ENCODE data around the gene RFX2.
"Not testable (repeated sequence)": the region's sequence is repeated elsewhere in the genome, so short reads cannot be mapped to it uniquely, and the experiment has no call there.

Gene RFX2

GRCh38 chr19:6073858-6074708, 36.2 kb downstream of the RFX2 start:
- DNase-seq, result no peak

GRCh38 chr19:6073233-6073632, 37.1 kb downstream of the RFX2 start:
- not testable (repeated sequence) for DNase-seq

GRCh38 chr19:6071875-6072274, 38.4 kb downstream of the RFX2 start:
- no peak for DNase-seq

- DNase-seq, result no peak
These were observed 39.4 kb downstream of the RFX2 start for GRCh38 chr19:6070720-6071485.

GRCh38 chr19:6070207-6070681, 40.1 kb downstream of the RFX2 start:
- DNase-seq, result no peak

GRCh38 chr19:6069268-6069791, 41.0 kb downstream of the RFX2 start:
- DNase-seq, result no peak

GRCh38 chr19:6068711-6069110, 41.6 kb downstream of the RFX2 start:
- no peak for DNase-seq

GRCh38 chr19:6067975-6068374, 42.3 kb downstream of the RFX2 start:
- DNase-seq, result no peak

- DNase-seq, result peak; percentile 88
These were observed 43.3 kb downstream of the RFX2 start for GRCh38 chr19:6066661-6067646.

GRCh38 chr19:6065685-6066374, 44.5 kb downstream of the RFX2 start:
- DNase-seq, result no peak

- DNase-seq, result no peak
These were observed 45.8 kb downstream of the RFX2 start for GRCh38 chr19:6064336-6065073.

- no peak for DNase-seq
These were observed 46.5 kb downstream of the RFX2 start for GRCh38 chr19:6063576-6064335.

GRCh38 chr19:6062961-6063575, 47.2 kb downstream of the RFX2 start:
- no peak for DNase-seq

- DNase-seq, result no peak
These were observed 48.0 kb downstream of the RFX2 start for GRCh38 chr19:6062274-6062673.

GRCh38 chr19:6061376-6062130, 48.7 kb downstream of the RFX2 start:
- no peak for DNase-seq

- DNase-seq, result peak; percentile 7
These were observed 49.5 kb downstream of the RFX2 start for GRCh38 chr19:6060600-6061375.

- no peak for DNase-seq
These were observed 50.2 kb downstream of the RFX2 start for GRCh38 chr19:6059988-6060599.

Data from NCI-H2171 (cell line).